ENCODE measurements around the gene ARHGAP21. TPM values are rescaled to one million over a fixed set of nuclear protein-coding genes. Genes with fewer than 3 reads are reported as not detected.

ARHGAP21 gene
- polyA plus RNA-seq, 1 donor from 2014 or later, result 138 TPM

DNA sequence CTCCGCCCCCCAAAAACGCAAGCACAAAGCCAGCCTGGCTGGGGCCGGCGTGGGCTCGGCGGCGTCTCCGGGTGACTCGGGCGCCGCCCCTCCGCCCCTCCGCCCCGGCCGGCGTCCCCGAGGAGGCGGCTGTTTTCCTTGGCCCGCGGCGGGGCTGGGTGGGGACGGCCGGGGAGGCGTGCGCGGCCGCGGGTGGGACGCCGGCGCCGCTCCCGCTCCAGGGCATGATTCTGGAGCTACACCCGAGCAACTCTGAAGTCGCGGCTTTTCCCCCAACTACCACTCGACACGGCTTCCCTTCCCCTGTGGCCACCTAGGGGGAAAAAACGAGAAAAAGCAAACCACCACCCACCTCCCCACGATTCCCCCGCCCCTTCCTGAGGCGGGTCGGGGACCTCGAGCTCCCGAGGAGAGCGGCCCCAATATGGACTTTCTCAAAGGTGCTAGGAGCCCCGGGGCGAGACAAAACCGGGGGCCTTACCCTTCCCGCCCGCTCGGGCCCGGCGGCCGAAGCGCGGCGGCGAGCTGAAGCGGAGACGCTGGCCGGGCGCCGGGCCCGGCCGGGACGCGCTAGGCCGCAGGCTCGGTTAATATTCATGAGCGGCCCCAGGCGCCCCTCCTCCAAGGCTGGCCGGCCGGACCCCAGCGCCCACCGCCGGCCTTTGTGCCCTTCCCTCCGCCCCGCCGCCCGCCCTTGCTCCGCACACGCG lies 856 bp downstream of the ARHGAP21 start:
- H3K27ac ChIP-seq (ENCODE audit: low read length), result peak overlapping the region; percentile 86
- H3K79me2 ChIP-seq (replicated peaks; ENCODE audit: insufficient read depth, low read length), result peaks cover 48% of the 10 kb centered on the region
- no peaks in the 10 kb centered on the region for H3K9me3 ChIP-seq (ENCODE audit: low read length)
- no peaks in the 10 kb centered on the region for H3K9me2 ChIP-seq (ENCODE audit: insufficient read depth, low read length)
- no peak for TF ChIP-seq RAD21 (conservative IDR thresholded peaks at IDR 0.05)
- peak; percentile 65 for TF ChIP-seq MXI1 (conservative IDR thresholded peaks at IDR 0.05; ENCODE audit: poor library complexity, severe bottlenecking)
- H2AFZ ChIP-seq (ENCODE audit: low read depth, low read length), result no peak overlapping the region
- H4K20me1 ChIP-seq (ENCODE audit: insufficient read depth), result no peaks in the 10 kb centered on the region
- H3K4me2 ChIP-seq (ENCODE audit: low read length), result peak overlapping the region; percentile 94
- H3K27me3 ChIP-seq (ENCODE audit: insufficient read depth, low read depth, low read length), result no peaks in the 10 kb centered on the region
- H3K9ac ChIP-seq (ENCODE audit: low read length), result peak overlapping the region; percentile 91
- H3K36me3 ChIP-seq (ENCODE audit: insufficient read depth, low read length), result no peaks in the 10 kb centered on the region
- peak overlapping the region; percentile 84 for H3K4me3 ChIP-seq (ENCODE audit: low read length)
- H3F3A ChIP-seq (ENCODE audit: insufficient read depth, low read length, poor library complexity, severe bottlenecking), result peaks cover 6% of the 10 kb centered on the region

GRCh38 chr10:24722131-24722675 lies 1.5 kb downstream of the ARHGAP21 start:
- H3K36me3 ChIP-seq (ENCODE audit: insufficient read depth, low read length), result no peaks in the 10 kb centered on the region
- peaks cover 55% of the 10 kb centered on the region for H3K79me2 ChIP-seq (replicated peaks; ENCODE audit: insufficient read depth, low read length)
- H3K27me3 ChIP-seq (ENCODE audit: insufficient read depth, low read depth, low read length), result no peaks in the 10 kb centered on the region
- H3F3A ChIP-seq (ENCODE audit: insufficient read depth, low read length, poor library complexity, severe bottlenecking), result peaks cover 6% of the 10 kb centered on the region
- no peaks in the 10 kb centered on the region for H3K9me2 ChIP-seq (ENCODE audit: insufficient read depth, low read length)
- H3K9ac ChIP-seq (ENCODE audit: low read length), result peak overlapping the region; percentile 91
- H3K4me2 ChIP-seq (ENCODE audit: low read length), result peak overlapping the region; percentile 94
- H3K4me3 ChIP-seq (ENCODE audit: low read length), result peak overlapping the region; percentile 84
- no peaks in the 10 kb centered on the region for H3K9me3 ChIP-seq (ENCODE audit: low read length)
- H4K20me1 ChIP-seq (ENCODE audit: insufficient read depth), result no peaks in the 10 kb centered on the region
- H2AFZ ChIP-seq (ENCODE audit: low read depth, low read length), result no peak overlapping the region
- peak overlapping the region; percentile 86 for H3K27ac ChIP-seq (ENCODE audit: low read length)
- no peak for TF ChIP-seq POLR2AphosphoS5 (IDR thresholded peaks at IDR 0.05)
- peak; percentile 5 for TF ChIP-seq RAD21 (conservative IDR thresholded peaks at IDR 0.05)
- TF ChIP-seq MXI1 (conservative IDR thresholded peaks at IDR 0.05; ENCODE audit: poor library complexity, severe bottlenecking), result no peak
- no peak for TF ChIP-seq EZH2 (IDR thresholded peaks at IDR 0.05; ENCODE audit: borderline replicate concordance, insufficient read depth, low read length, poor library complexity, severe bottlenecking)
- TF ChIP-seq SMC3 (conservative IDR thresholded peaks at IDR 0.05; ENCODE audit: poor library complexity), result no peak

DNA sequence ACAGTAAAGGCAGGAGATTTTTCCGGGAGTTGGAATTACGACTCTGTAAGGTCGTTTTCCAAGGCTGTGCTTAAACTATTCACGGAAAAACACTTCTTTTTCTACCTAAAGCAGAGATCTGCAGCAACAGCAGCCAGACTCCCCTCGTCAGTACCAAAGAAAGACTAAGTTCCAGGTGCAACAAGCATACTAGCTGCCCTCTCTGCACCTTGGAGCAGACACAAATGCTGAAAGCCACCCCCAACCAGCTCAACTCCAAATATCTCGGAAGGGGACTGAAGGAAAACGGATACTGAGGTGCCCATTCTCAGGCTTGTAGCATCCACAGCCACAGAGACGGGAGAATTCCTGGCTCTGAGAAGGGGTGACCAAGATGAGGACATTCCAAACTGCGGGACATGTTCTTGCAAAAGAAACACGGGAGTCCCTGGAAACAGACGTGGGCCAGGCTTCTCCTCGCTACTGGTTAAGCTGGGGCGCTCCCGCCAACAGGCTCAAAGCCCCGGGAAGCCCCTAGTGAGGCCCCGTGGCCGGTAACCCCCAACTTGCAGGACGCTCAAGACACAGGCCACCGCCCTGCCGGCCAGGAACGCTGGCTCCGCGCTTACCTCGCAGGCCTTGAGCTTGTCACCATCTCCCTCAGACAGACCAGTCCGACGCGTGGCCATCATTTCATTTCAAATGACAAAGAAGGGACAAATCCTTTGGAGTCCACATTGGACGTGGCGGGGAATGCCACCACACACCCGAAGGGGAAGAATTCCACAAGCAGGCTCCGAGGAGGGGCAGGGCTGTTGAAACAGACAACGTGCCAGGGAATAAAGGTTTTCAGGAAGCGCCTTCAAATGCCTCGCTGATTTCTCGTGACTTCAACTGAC lies 2.2 kb downstream of the ARHGAP21 start:
- H3K27me3 ChIP-seq (ENCODE audit: insufficient read depth, low read depth, low read length), result no peaks in the 10 kb centered on the region
- no peak for TF ChIP-seq RAD21 (conservative IDR thresholded peaks at IDR 0.05)
- TF ChIP-seq POLR2AphosphoS5 (IDR thresholded peaks at IDR 0.05), result peak; percentile 13
- H3K4me2 ChIP-seq (ENCODE audit: low read length), result peak overlapping the region; percentile 94
- H4K20me1 ChIP-seq (ENCODE audit: insufficient read depth), result no peaks in the 10 kb centered on the region
- H3K36me3 ChIP-seq (ENCODE audit: insufficient read depth, low read length), result no peaks in the 10 kb centered on the region
- peak overlapping the region; percentile 91 for H3K9ac ChIP-seq (ENCODE audit: low read length)
- H2AFZ ChIP-seq (ENCODE audit: low read depth, low read length), result no peak overlapping the region
- peaks cover 62% of the 10 kb centered on the region for H3K79me2 ChIP-seq (replicated peaks; ENCODE audit: insufficient read depth, low read length)
- H3F3A ChIP-seq (ENCODE audit: insufficient read depth, low read length, poor library complexity, severe bottlenecking), result peaks cover 6% of the 10 kb centered on the region
- no peaks in the 10 kb centered on the region for H3K9me3 ChIP-seq (ENCODE audit: low read length)
- H3K27ac ChIP-seq (ENCODE audit: low read length), result peak overlapping the region; percentile 86
- H3K9me2 ChIP-seq (ENCODE audit: insufficient read depth, low read length), result no peaks in the 10 kb centered on the region
- H3K4me3 ChIP-seq (ENCODE audit: low read length), result peak overlapping the region; percentile 84

- H2AFZ ChIP-seq (ENCODE audit: low read depth, low read length), result no peak overlapping the region
- H3K9me3 ChIP-seq (ENCODE audit: low read length), result no peaks in the 10 kb centered on the region
- no peak overlapping the region for H3K27ac ChIP-seq (ENCODE audit: low read length)
- no peaks in the 10 kb centered on the region for H4K20me1 ChIP-seq (ENCODE audit: insufficient read depth)
- H3K4me3 ChIP-seq (ENCODE audit: low read length), result peak overlapping the region; percentile 84
- TF ChIP-seq RAD21 (conservative IDR thresholded peaks at IDR 0.05) (no peak), SMC3 (conservative IDR thresholded peaks at IDR 0.05; ENCODE audit: poor library complexity) (no peak), MXI1 (conservative IDR thresholded peaks at IDR 0.05; ENCODE audit: poor library complexity, severe bottlenecking) (no peak), CTCF (IDR thresholded peaks at IDR 0.05; ENCODE audit: poor library complexity, severe bottlenecking) (no peak), TAF1 (IDR thresholded peaks at IDR 0.05; ENCODE audit: low read depth) (no peak), EZH2 (IDR thresholded peaks at IDR 0.05; ENCODE audit: borderline replicate concordance, insufficient read depth, low read length, poor library complexity, severe bottlenecking) (no peak), POLR2AphosphoS5 (IDR thresholded peaks at IDR 0.05) (no peak), EP300 (conservative IDR thresholded peaks at IDR 0.05; ENCODE audit: poor library complexity, severe bottlenecking) (no peak), REST (IDR thresholded peaks at IDR 0.05; ENCODE audit: borderline replicate concordance) (no peak)
- no peaks in the 10 kb centered on the region for H3K36me3 ChIP-seq (ENCODE audit: insufficient read depth, low read length)
- H3K9me2 ChIP-seq (ENCODE audit: insufficient read depth, low read length), result no peaks in the 10 kb centered on the region
- H3K4me2 ChIP-seq (ENCODE audit: low read length), result peak overlapping the region; percentile 94
- H3K79me2 ChIP-seq (replicated peaks; ENCODE audit: insufficient read depth, low read length), result peaks cover 76% of the 10 kb centered on the region
- H3K27me3 ChIP-seq (ENCODE audit: insufficient read depth, low read depth, low read length), result no peaks in the 10 kb centered on the region
- peaks cover 6% of the 10 kb centered on the region for H3F3A ChIP-seq (ENCODE audit: insufficient read depth, low read length, poor library complexity, severe bottlenecking)
- H3K9ac ChIP-seq (ENCODE audit: low read length), result peak overlapping the region; percentile 91
Measured at GRCh38 chr10:24720096-24720495, 3.6 kb downstream of the ARHGAP21 start.

All from neural cell (in vitro differentiated cells).